ENCODE results near the gene SDR42E2.
"Not testable (repeated sequence)": the region's sequence is repeated elsewhere in the genome, so short reads cannot be mapped to it uniquely, and the experiment has no call there.

Gene SDR42E2

GRCh38 chr16:22207715-22208360, 45.5 kb downstream of the SDR42E2 start:
- peaks cover 30% of the 10 kb centered on the region for H3K36me3 Mint-ChIP-seq (ENCODE audit: low read depth)
- H3K9me3 Mint-ChIP-seq = no peaks in the 10 kb centered on the region
- no peaks in the 10 kb centered on the region for H3K27me3 Mint-ChIP-seq
- H3K4me3 Mint-ChIP-seq = peak overlapping the region; percentile 99
- H3K4me1 Mint-ChIP-seq (ENCODE audit: low read depth) = peaks cover 52% of the 10 kb centered on the region
- H3K27ac Mint-ChIP-seq = peak overlapping the region; percentile 99

GRCh38 chr16:22210285-22210684, 48.0 kb downstream of the SDR42E2 start:
- no peaks in the 10 kb centered on the region for H3K27me3 Mint-ChIP-seq
- no peak overlapping the region for H3K27ac Mint-ChIP-seq
- H3K4me3 Mint-ChIP-seq = no peak overlapping the region

DNA sequence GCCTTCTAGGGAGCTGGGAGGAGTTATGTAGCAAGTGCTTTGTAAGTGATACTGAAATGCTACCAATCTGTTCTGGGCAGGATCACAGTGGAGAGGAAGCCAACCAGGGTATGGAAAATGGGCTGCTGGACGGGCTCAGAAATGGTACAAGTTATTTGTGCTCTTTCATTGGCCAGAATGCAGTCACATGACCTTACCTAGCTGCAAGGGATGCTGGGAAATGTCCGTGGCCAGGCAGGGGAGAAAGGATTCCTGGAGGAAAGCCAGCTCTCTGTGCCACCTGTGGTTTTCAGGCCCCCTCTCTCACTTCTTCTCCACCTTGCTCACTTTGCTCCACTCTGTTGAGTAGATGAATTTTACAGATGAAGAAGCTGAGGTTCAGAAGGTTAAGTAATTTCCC, 48.5 kb downstream of the SDR42E2 start:
- Mint-ChIP-seq H3K27ac (no peak overlapping the region), H3K4me1 (ENCODE audit: low read depth) (peaks cover 60% of the 10 kb centered on the region), H3K9me3 (no peaks in the 10 kb centered on the region), H3K4me3 (no peak overlapping the region), H3K36me3 (ENCODE audit: low read depth) (peaks cover 39% of the 10 kb centered on the region), H3K27me3 (no peaks in the 10 kb centered on the region)

More at GRCh38 chr16:22210285-22210684, 48.0 kb downstream of the SDR42E2 start:
- Mint-ChIP-seq H3K9me3 (no peaks in the 10 kb centered on the region), H3K4me1 (ENCODE audit: low read depth) (peaks cover 63% of the 10 kb centered on the region), H3K36me3 (ENCODE audit: low read depth) (peaks cover 39% of the 10 kb centered on the region)

DNA sequence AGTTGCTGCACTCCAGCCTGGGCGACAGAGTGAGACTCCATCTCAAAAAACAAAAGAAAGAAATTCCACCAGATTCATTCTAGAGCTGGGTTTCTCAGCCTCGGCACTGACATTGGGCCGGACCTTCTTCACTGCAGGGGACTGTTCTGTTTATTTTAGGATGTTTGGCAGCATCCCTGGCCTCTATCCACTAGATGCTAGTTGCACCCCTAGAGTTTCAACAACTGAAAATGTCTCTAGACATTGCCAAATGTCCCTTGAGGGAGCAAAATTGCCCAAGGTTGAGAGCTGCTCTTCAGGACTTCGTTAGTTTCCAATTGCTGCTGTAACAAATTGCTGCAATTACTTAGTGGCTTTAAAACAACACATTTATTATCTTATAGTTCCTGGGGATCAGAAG, 50.9 kb downstream of the SDR42E2 start:
- H3K9me3 Mint-ChIP-seq = no peaks in the 10 kb centered on the region
- H3K27ac Mint-ChIP-seq = no peak overlapping the region
- H3K27me3 Mint-ChIP-seq = no peaks in the 10 kb centered on the region
- H3K4me1 Mint-ChIP-seq (ENCODE audit: low read depth) = peaks cover 61% of the 10 kb centered on the region
- no peak overlapping the region for H3K4me3 Mint-ChIP-seq
- H3K36me3 Mint-ChIP-seq (ENCODE audit: low read depth) = peaks cover 38% of the 10 kb centered on the region

DNA sequence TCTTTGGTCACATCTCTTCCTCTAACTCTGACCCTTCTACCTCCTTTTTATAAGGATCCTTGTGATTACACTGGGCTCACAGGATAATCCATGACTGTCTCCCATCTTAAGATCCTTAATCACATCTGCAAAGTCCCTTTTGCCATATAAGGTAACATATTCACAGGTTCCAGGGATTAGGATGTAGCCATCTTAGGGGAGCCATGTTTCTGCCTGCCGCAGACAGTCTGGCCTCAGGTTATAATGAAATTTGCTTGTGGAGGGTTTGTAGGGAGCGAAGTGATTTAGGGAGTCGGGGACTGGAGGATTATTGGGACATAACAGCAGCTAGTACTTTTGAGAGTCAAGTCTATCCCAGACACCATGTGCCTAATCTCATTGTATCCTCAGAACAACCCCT, 51.5 kb downstream of the SDR42E2 start:
- Mint-ChIP-seq H3K27ac (no peak overlapping the region), H3K4me1 (ENCODE audit: low read depth) (peaks cover 56% of the 10 kb centered on the region), H3K4me3 (no peak overlapping the region), H3K9me3 (no peaks in the 10 kb centered on the region), H3K36me3 (ENCODE audit: low read depth) (peaks cover 38% of the 10 kb centered on the region), H3K27me3 (no peaks in the 10 kb centered on the region)

- H3K27me3 Mint-ChIP-seq = no peaks in the 10 kb centered on the region
- H3K9me3 Mint-ChIP-seq = no peaks in the 10 kb centered on the region
- H3K4me1 Mint-ChIP-seq (ENCODE audit: low read depth) = peaks cover 50% of the 10 kb centered on the region
- no peak overlapping the region for H3K4me3 Mint-ChIP-seq
- no peak overlapping the region for H3K27ac Mint-ChIP-seq
- peaks cover 35% of the 10 kb centered on the region for H3K36me3 Mint-ChIP-seq (ENCODE audit: low read depth)
These were observed 52.1 kb downstream of the SDR42E2 start for GRCh38 chr16:22214402-22214801.

DNA sequence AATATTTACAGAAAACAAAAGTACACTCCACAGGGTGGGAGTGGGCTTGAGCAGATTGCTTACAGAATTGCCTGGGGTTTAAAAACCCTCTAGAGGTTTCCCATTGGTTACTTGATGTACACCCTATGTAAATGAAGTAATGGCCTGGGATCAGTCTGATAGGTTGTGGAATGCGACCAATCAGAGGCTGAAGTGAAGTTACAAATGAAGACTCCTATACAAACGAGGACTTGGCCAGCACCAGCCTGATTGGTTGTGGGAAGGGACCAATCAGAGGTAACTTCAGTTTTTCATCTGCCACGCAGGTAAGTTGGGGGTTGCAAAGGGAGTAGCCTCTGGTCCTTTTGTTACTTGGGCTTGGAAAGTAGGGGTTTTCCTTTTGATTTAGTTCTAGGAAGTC, 52.6 kb downstream of the SDR42E2 start:
- no peaks in the 10 kb centered on the region for H3K27me3 Mint-ChIP-seq
- H3K4me1 Mint-ChIP-seq (ENCODE audit: low read depth) = peaks cover 45% of the 10 kb centered on the region
- H3K36me3 Mint-ChIP-seq (ENCODE audit: low read depth) = peaks cover 32% of the 10 kb centered on the region
- no peak overlapping the region for H3K27ac Mint-ChIP-seq
- no peaks in the 10 kb centered on the region for H3K9me3 Mint-ChIP-seq
- H3K4me3 Mint-ChIP-seq = no peak overlapping the region

GRCh38 chr16:22216191-22216831, 54.0 kb downstream of the SDR42E2 start:
- Mint-ChIP-seq H3K27ac (no peak overlapping the region), H3K9me3 (no peaks in the 10 kb centered on the region), H3K4me3 (no peak overlapping the region), H3K27me3 (no peaks in the 10 kb centered on the region), H3K4me1 (ENCODE audit: low read depth) (peaks cover 36% of the 10 kb centered on the region), H3K36me3 (ENCODE audit: low read depth) (peaks cover 23% of the 10 kb centered on the region)

- not testable (repeated sequence) for H3K27ac Mint-ChIP-seq, H3K9me3 Mint-ChIP-seq, H3K4me3 Mint-ChIP-seq, H3K27me3 Mint-ChIP-seq
- H3K4me1 Mint-ChIP-seq (ENCODE audit: low read depth) = peaks cover 35% of the 10 kb centered on the region
- H3K36me3 Mint-ChIP-seq (ENCODE audit: low read depth) = peaks cover 23% of the 10 kb centered on the region
These were observed 54.5 kb downstream of the SDR42E2 start for GRCh38 chr16:22216832-22217225.

GRCh38 chr16:22217890-22218730, 55.8 kb downstream of the SDR42E2 start:
- Mint-ChIP-seq H3K27me3 (no peaks in the 10 kb centered on the region), H3K4me1 (ENCODE audit: low read depth) (peaks cover 35% of the 10 kb centered on the region), H3K27ac (peak overlapping the region; percentile 40), H3K4me3 (no peak overlapping the region), H3K9me3 (no peaks in the 10 kb centered on the region), H3K36me3 (ENCODE audit: low read depth) (peaks cover 18% of the 10 kb centered on the region)

- Mint-ChIP-seq H3K9me3 (no peaks in the 10 kb centered on the region), H3K36me3 (ENCODE audit: low read depth) (peaks cover 8% of the 10 kb centered on the region), H3K27ac (no peak overlapping the region), H3K4me1 (ENCODE audit: low read depth) (peaks cover 26% of the 10 kb centered on the region), H3K4me3 (no peak overlapping the region), H3K27me3 (no peaks in the 10 kb centered on the region)
These were observed 57.2 kb downstream of the SDR42E2 start for GRCh38 chr16:22219389-22220068.

- Mint-ChIP-seq H3K9me3 (no peaks in the 10 kb centered on the region), H3K27ac (no peak overlapping the region), H3K4me1 (ENCODE audit: low read depth) (peaks cover 21% of the 10 kb centered on the region), H3K27me3 (no peaks in the 10 kb centered on the region), H3K36me3 (ENCODE audit: low read depth) (peaks cover 12% of the 10 kb centered on the region), H3K4me3 (no peak overlapping the region)
These were observed 57.7 kb downstream of the SDR42E2 start for GRCh38 chr16:22220069-22220440.

GRCh38 chr16:22220714-22221113, 58.4 kb downstream of the SDR42E2 start:
- Mint-ChIP-seq H3K27me3 (no peaks in the 10 kb centered on the region), H3K9me3 (no peaks in the 10 kb centered on the region), H3K27ac (peak overlapping the region; percentile 74), H3K4me3 (no peak overlapping the region), H3K4me1 (ENCODE audit: low read depth) (peaks cover 18% of the 10 kb centered on the region), H3K36me3 (ENCODE audit: low read depth) (peaks cover 12% of the 10 kb centered on the region)

- H3K27ac Mint-ChIP-seq = no peak overlapping the region
- H3K9me3 Mint-ChIP-seq = no peaks in the 10 kb centered on the region
- H3K36me3 Mint-ChIP-seq (ENCODE audit: low read depth) = peaks cover 8% of the 10 kb centered on the region
- H3K4me3 Mint-ChIP-seq = no peak overlapping the region
- no peaks in the 10 kb centered on the region for H3K27me3 Mint-ChIP-seq
- H3K4me1 Mint-ChIP-seq (ENCODE audit: low read depth) = peaks cover 13% of the 10 kb centered on the region
These were observed 59.7 kb downstream of the SDR42E2 start for GRCh38 chr16:22222006-22222405.

GRCh38 chr16:22222998-22223397, 60.7 kb downstream of the SDR42E2 start:
- Mint-ChIP-seq H3K36me3 (ENCODE audit: low read depth) (peaks cover 8% of the 10 kb centered on the region), H3K4me1 (ENCODE audit: low read depth) (peaks cover 8% of the 10 kb centered on the region), H3K4me3 (no peak overlapping the region), H3K27me3 (no peaks in the 10 kb centered on the region), H3K27ac (no peak overlapping the region), H3K9me3 (no peaks in the 10 kb centered on the region)
